Liver (tissue), 3 donors: ENCODE measurements around the gene OTX2.

Source experiments
- CTCF ChIP-seq: fragments of 150-350 bp; IDR thresholded peaks from 2 replicates; pipeline ENCODE4 v1.5.1; 2017; ENCODE audit warnings: improper control_type of control experiment, low read depth, low read length; ENCODE audit not compliant: missing input control
- FOXA2 ChIP-seq: IDR thresholded peaks from 2 replicates; pipeline ENCODE4 v1.6.1; 2016; ENCODE audit warnings: antibody characterized with exemption
- GABPA ChIP-seq, 2 donors: IDR thresholded peaks in 1 of 2; conservative IDR thresholded peaks in 1 of 2; 2 replicates each; pipeline ENCODE4 v1.6.1; 2016; ENCODE audit warnings: antibody characterized with exemption in 2 of 2, mild to moderate bottlenecking in 1 of 2, moderate library complexity in 1 of 2
- JUND ChIP-seq, 2 donors: IDR thresholded peaks; 2 replicates each; pipeline ENCODE4 v1.6.1; 2016; ENCODE audit warnings: antibody characterized with exemption in 2 of 2
- MAX ChIP-seq: IDR thresholded peaks from 2 replicates; pipeline ENCODE4 v1.6.1; 2016; ENCODE audit warnings: antibody characterized with exemption
- RAD21 ChIP-seq, 2 donors: IDR thresholded peaks; 2 replicates each; pipeline ENCODE4 v1.6.1; 2016; ENCODE audit warnings: antibody characterized with exemption in 2 of 2, mild to moderate bottlenecking in 2 of 2
- SP1 ChIP-seq: IDR thresholded peaks from 2 replicates; pipeline ENCODE4 v1.6.1; 2018; ENCODE audit warnings: antibody characterized with exemption, mild to moderate bottlenecking
- TAF1 ChIP-seq: conservative IDR thresholded peaks from 2 replicates; pipeline ENCODE4 v1.6.1; 2016; ENCODE audit warnings: antibody characterized with exemption, mild to moderate bottlenecking
- YY1 ChIP-seq: IDR thresholded peaks from 2 replicates; pipeline ENCODE4 v1.6.1; 2016; ENCODE audit warnings: antibody characterized with exemption, mild to moderate bottlenecking
- TF ChIP-seq, protein P1 (sequence below): IDR thresholded peaks from 2 replicates; pipeline ENCODE4 v1.6.1; 2016; ENCODE audit warnings: antibody characterized with exemption, mild to moderate bottlenecking
- donor health status: healthy.
- donor health status: healthy.

GRCh38 chr14:56808110-56808382, 2.2 kb downstream of the OTX2 start:
- no peak for TF ChIP-seq SP1
- no peak for TF ChIP-seq JUND (IDR thresholded peaks at IDR 0.05)
- TF ChIP-seq TAF1, result no peak
- TF ChIP-seq CTCF, result no peak
- TF ChIP-seq YY1, result no peak
- no peak for TF ChIP-seq GABPA (IDR thresholded peaks at IDR 0.05 in 1 of 2, conservative IDR thresholded peaks at IDR 0.05 in 1 of 2)
- TF ChIP-seq, protein P1, sequence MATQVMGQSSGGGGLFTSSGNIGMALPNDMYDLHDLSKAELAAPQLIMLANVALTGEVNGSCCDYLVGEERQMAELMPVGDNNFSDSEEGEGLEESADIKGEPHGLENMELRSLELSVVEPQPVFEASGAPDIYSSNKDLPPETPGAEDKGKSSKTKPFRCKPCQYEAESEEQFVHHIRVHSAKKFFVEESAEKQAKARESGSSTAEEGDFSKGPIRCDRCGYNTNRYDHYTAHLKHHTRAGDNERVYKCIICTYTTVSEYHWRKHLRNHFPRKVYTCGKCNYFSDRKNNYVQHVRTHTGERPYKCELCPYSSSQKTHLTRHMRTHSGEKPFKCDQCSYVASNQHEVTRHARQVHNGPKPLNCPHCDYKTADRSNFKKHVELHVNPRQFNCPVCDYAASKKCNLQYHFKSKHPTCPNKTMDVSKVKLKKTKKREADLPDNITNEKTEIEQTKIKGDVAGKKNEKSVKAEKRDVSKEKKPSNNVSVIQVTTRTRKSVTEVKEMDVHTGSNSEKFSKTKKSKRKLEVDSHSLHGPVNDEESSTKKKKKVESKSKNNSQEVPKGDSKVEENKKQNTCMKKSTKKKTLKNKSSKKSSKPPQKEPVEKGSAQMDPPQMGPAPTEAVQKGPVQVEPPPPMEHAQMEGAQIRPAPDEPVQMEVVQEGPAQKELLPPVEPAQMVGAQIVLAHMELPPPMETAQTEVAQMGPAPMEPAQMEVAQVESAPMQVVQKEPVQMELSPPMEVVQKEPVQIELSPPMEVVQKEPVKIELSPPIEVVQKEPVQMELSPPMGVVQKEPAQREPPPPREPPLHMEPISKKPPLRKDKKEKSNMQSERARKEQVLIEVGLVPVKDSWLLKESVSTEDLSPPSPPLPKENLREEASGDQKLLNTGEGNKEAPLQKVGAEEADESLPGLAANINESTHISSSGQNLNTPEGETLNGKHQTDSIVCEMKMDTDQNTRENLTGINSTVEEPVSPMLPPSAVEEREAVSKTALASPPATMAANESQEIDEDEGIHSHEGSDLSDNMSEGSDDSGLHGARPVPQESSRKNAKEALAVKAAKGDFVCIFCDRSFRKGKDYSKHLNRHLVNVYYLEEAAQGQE, result no peak
- no peak for TF ChIP-seq MAX
- TF ChIP-seq RAD21 (IDR thresholded peaks at IDR 0.05), result no peak
- TF ChIP-seq FOXA2, result no peak
